Keratinocyte (primary cell): Measurements from ENCODE around the gene SIPA1L3. TPM values are rescaled to one million over a fixed set of nuclear protein-coding genes. Genes with fewer than 3 reads are reported as not detected.

Source experiments
- DNase-seq: peaks from one replicate; pipeline ENCODE4 v3.0.0-alpha.2; 2011; ENCODE audit warnings: low read depth, missing footprints, low spot score
- FAIRE-seq: peaks from 2 replicates; lab custom pipeline; 2011; peaks lifted over from hg19 to GRCh38; lab: Jason Lieb, UNC
- H2AFZ ChIP-seq: 2 replicates; pipeline ENCODE4 v1.6.0; 2012; ENCODE audit warnings: low read length, control low read depth, inconsistent platforms; ENCODE audit not compliant: control insufficient read depth
- H3K27ac ChIP-seq: 2 replicates; pipeline ENCODE4 v1.5.1; 2011; ENCODE audit warnings: low read length; ENCODE audit not compliant: control insufficient read depth, insufficient read depth
- H3K27me3 ChIP-seq: 3 replicates; pipeline ENCODE4 v1.6.0; 2011; ENCODE audit warnings: low read length; ENCODE audit not compliant: control insufficient read depth, insufficient read depth; ENCODE audit errors: extremely low read depth
- H3K36me3 ChIP-seq, 2 experiments: 2 replicates in 1 of 2; 3 replicates in 1 of 2; pipeline ENCODE4 v1.5.1; 2011; ENCODE audit warnings: low read length in 2 of 2, mild to moderate bottlenecking in 1 of 2; ENCODE audit not compliant: control insufficient read depth in 2 of 2, insufficient read depth in 2 of 2; ENCODE audit errors: extremely low read depth in 1 of 2
- H3K4me1 ChIP-seq: 3 replicates; pipeline ENCODE4 v1.5.1; 2011; ENCODE audit warnings: low read length; ENCODE audit not compliant: control insufficient read depth, insufficient read depth; ENCODE audit errors: extremely low read depth
- H3K4me2 ChIP-seq: 3 replicates; pipeline ENCODE4 v1.6.0; 2011; ENCODE audit warnings: low read depth, low read length; ENCODE audit not compliant: control insufficient read depth, insufficient read depth; ENCODE audit errors: extremely low read depth
- H3K4me3 ChIP-seq, 3 experiments: fragments of 200-600 bp in 1 of 3; sonication (generic) in 1 of 3; 2 replicates in 2 of 3; 3 replicates in 1 of 3; pipeline ENCODE4 v1.5.1; 2011 to 2016; ENCODE audit warnings: low read length in 3 of 3, mild to moderate bottlenecking in 3 of 3, control low read depth in 2 of 3, inconsistent platforms in 1 of 3, low read depth in 1 of 3, mixed read lengths in 1 of 3, mixed run types in 1 of 3, moderate library complexity in 1 of 3; ENCODE audit not compliant: control insufficient read depth in 2 of 3, insufficient read depth in 2 of 3; ENCODE audit errors: extremely low read depth in 1 of 3
- H3K79me2 ChIP-seq: 2 replicates; pipeline ENCODE4 v1.6.0; 2012; ENCODE audit warnings: low read length; ENCODE audit not compliant: control insufficient read depth, insufficient read depth
- H3K9ac ChIP-seq: 3 replicates; pipeline ENCODE4 v1.6.0; 2011; ENCODE audit warnings: low read length; ENCODE audit not compliant: control insufficient read depth, insufficient read depth; ENCODE audit errors: extremely low read depth
- H3K9me1 ChIP-seq: 3 replicates; pipeline ENCODE4 v1.6.0; 2011; ENCODE audit warnings: low read length; ENCODE audit not compliant: control insufficient read depth, insufficient read depth; ENCODE audit errors: extremely low read depth
- H3K9me3 ChIP-seq: 2 replicates; pipeline ENCODE4 v1.5.1; 2012; ENCODE audit warnings: low read depth, low read length; ENCODE audit not compliant: control insufficient read depth
- H4K20me1 ChIP-seq: 3 replicates; pipeline ENCODE4 v1.6.0; 2011; ENCODE audit warnings: low read length; ENCODE audit not compliant: control insufficient read depth, insufficient read depth; ENCODE audit errors: extremely low read depth
- CTCF ChIP-seq, 3 experiments: IDR thresholded peaks in 1 of 3; conservative IDR thresholded peaks in 1 of 3; optimal IDR thresholded peaks in 1 of 3; 2 replicates in 2 of 3; 3 replicates in 1 of 3; pipeline versions ENCODE3 to v1.5.1; 2011; ENCODE audit warnings: low read length in 3 of 3, mild to moderate bottlenecking in 3 of 3, moderate library complexity in 2 of 3, control low read depth in 1 of 3, inconsistent platforms in 1 of 3; ENCODE audit not compliant: insufficient read depth in 2 of 3; ENCODE audit errors: extremely low read depth in 1 of 3
- EZH2 ChIP-seq: IDR thresholded peaks from one replicate; pipeline ENCODE4 v1.6.1; 2012; ENCODE audit warnings: inconsistent platforms, mild to moderate bottlenecking, low read length, moderate library complexity
- dilution Hi-C: fragments of 300-500 bp; cut with MboI; formaldehyde crosslinking; loops from one replicate; pipeline ENCODE4 v1.7.0; 2020; ENCODE audit warnings: low sequenced_read_pairs; ENCODE audit not compliant: extremely low pct_ligation_motif_present
- polyA plus RNA-seq, 5 experiments: library from polyadenylated mRNA; depleted of rRNA in 3 of 5; stranded (reverse) in 3 of 5; stranded (forward) in 1 of 5; unstranded in 1 of 5; fragments of >200 nt; gene quantifications; 1 replicate in 1 of 5; 2 replicates in 3 of 5; 3 replicates in 1 of 5; pipeline versions ENCODE4 v1.2.1 to v1.2.3, GENCODE V29; 2011 to 2012; ENCODE audit warnings: missing spikeins in 2 of 5, low read depth in 1 of 5, low replicate concordance in 1 of 5

SIPA1L3 gene
- polyA plus RNA-seq, 1 donor (not counting 4 experiments of a cell fraction or from before 2014, with no cell fraction given): 8.0 TPM

- H3K4me1 ChIP-seq: peaks cover 10% of the 10 kb centered on the region
- peaks cover 16 to 36% of the 10 kb centered on the region in 2 experiments for H3K36me3 ChIP-seq
- no peak overlapping the region for H3K9ac ChIP-seq
- H3K79me2 ChIP-seq: no peaks in the 10 kb centered on the region
- H3K27ac ChIP-seq: no peak overlapping the region
- no peak for DNase-seq
- no peak overlapping the region for H3K4me2 ChIP-seq
- TF ChIP-seq EZH2: no peak
- TF ChIP-seq CTCF (optimal IDR thresholded peaks at IDR 0.05 in 1 of 3, IDR thresholded peaks at IDR 0.05 in 1 of 3, conservative IDR thresholded peaks at IDR 0.05 in 1 of 3; ENCODE audit: extremely low read depth in 1 of 3, insufficient read depth in 2 of 3, low read length in 3 of 3): no peak
- H2AFZ ChIP-seq: no peak overlapping the region
- no peak overlapping the region for H3K4me3 ChIP-seq
- dilution Hi-C loops: no loop called here
- H3K27me3 ChIP-seq: no peaks in the 10 kb centered on the region
- H3K9me1 ChIP-seq: no peaks in the 10 kb centered on the region
- FAIRE-seq: no peak
- H4K20me1 ChIP-seq: no peaks in the 10 kb centered on the region
- H3K9me3 ChIP-seq: no peaks in the 10 kb centered on the region
Observed at GRCh38 chr19:38195237-38195636, 288.2 kb downstream of the SIPA1L3 start.

GRCh38 chr19:38196245-38196837, 289.3 kb downstream of the SIPA1L3 start:
- H3K9me1 ChIP-seq: no peaks in the 10 kb centered on the region
- peaks cover 19 to 34% of the 10 kb centered on the region in 2 experiments for H3K36me3 ChIP-seq
- H3K4me1 ChIP-seq: peaks cover 10% of the 10 kb centered on the region
- no peak overlapping the region for H3K9ac ChIP-seq
- DNase-seq (no peak), FAIRE-seq (no peak)
- H3K4me3 ChIP-seq: no peak overlapping the region
- no peaks in the 10 kb centered on the region for H4K20me1 ChIP-seq
- H3K9me3 ChIP-seq: no peaks in the 10 kb centered on the region
- dilution Hi-C loops: no loop called here
- no peak for TF ChIP-seq CTCF (optimal IDR thresholded peaks at IDR 0.05 in 1 of 3, IDR thresholded peaks at IDR 0.05 in 1 of 3, conservative IDR thresholded peaks at IDR 0.05 in 1 of 3; ENCODE audit: extremely low read depth in 1 of 3, insufficient read depth in 2 of 3, low read length in 3 of 3)
- no peak for TF ChIP-seq EZH2
- H3K79me2 ChIP-seq: no peaks in the 10 kb centered on the region
- no peaks in the 10 kb centered on the region for H3K27me3 ChIP-seq
- H2AFZ ChIP-seq: no peak overlapping the region
- H3K4me2 ChIP-seq: no peak overlapping the region
- H3K27ac ChIP-seq: no peak overlapping the region
